NCI-H146 (cell line): ENCODE measurements around the gene B3GNT5.
A peak's percentile ranks its signal among the peaks of the same experiment; 100 is the strongest.

Experiments used
- DNase-seq: peaks from one replicate; lab custom pipeline; 2025; lab: John Stamatoyannopoulos, UW

Gene B3GNT5

GRCh38 chr3:183230826-183231225 is 22.2 kb upstream of the B3GNT5 start:
- no peak for DNase-seq

- no peak for DNase-seq
Observed at GRCh38 chr3:183233966-183234365, 19.1 kb upstream of the B3GNT5 start.

DNA sequence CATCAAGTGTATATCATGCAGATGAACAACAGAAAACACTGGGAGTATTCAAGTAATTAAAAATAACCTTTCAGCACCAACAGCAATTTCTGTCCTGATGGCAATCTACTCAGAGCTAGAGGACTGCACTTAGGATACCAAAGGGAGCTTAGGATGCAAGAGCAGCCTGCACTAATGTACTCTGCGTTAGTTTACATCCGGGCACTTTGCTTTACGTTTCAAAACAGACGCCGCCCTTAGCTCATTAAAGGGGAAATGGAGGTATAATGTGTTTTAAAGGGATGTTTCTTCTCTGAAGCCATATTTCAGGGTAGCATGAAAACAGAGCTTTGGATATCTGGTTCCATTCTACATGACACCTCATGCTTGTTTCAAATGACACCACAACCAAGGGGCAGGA is 14.0 kb upstream of the B3GNT5 start:
- no peak for DNase-seq

DNA sequence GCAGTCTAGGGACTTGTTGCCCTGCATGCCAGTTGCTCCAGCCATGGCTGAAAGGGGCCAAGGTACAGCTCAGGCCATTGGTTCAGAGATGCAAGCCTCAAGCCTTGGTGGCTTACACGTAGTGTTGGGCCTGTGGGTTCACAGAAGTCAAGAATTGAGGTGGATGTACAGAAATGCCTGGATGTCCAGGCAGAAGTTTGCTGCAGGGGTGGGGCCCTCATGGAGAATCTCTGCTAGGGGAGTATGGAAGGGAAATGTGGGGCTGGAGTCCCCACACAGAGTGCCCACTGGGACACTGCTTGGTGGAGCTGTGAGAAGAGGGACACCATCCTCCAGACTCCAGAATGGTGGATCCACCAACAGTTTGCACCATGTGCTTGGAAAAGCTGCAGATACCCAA is 10.6 kb upstream of the B3GNT5 start:
- no peak for DNase-seq

- DNase-seq: no peak
Observed at GRCh38 chr3:183244219-183244618, 8.8 kb upstream of the B3GNT5 start.

GRCh38 chr3:183244981-183245476 is 8.0 kb upstream of the B3GNT5 start:
- DNase-seq: no peak

- no peak for DNase-seq
Observed at GRCh38 chr3:183247011-183247589, 6.0 kb upstream of the B3GNT5 start.

GRCh38 chr3:183249006-183249718 is 3.9 kb upstream of the B3GNT5 start:
- no peak for DNase-seq

DNA sequence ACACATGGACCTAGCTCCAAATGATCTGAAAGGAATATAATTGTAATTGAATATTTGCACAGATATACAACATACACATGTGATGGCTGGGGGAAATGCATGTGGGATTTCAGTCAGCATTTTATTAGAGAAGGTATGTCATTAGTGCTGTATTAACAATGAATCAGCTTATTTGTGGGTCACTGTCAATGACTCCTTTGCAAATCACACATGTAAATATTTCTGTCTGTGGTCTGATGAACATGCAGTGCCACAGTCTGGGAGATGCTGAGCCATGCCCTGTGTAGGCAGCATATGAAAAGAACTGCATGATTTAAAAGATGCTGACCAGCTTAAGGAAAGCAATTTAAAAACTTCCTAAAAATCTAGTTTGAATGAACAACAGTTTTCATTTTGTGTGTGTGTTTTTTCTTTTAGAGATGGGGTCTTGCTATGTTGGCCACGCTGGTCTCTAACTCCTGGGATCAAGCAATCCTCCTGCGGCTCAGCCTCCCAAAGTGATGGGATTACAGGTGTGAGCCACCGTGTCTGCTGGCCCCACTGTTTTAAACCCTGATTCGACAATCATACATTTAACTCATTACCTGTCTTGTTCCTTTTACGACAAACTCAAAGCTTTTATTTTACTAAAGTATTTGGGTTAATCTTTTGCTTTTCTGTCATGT is 803 bp upstream of the B3GNT5 start:
- DNase-seq: no peak

DNA sequence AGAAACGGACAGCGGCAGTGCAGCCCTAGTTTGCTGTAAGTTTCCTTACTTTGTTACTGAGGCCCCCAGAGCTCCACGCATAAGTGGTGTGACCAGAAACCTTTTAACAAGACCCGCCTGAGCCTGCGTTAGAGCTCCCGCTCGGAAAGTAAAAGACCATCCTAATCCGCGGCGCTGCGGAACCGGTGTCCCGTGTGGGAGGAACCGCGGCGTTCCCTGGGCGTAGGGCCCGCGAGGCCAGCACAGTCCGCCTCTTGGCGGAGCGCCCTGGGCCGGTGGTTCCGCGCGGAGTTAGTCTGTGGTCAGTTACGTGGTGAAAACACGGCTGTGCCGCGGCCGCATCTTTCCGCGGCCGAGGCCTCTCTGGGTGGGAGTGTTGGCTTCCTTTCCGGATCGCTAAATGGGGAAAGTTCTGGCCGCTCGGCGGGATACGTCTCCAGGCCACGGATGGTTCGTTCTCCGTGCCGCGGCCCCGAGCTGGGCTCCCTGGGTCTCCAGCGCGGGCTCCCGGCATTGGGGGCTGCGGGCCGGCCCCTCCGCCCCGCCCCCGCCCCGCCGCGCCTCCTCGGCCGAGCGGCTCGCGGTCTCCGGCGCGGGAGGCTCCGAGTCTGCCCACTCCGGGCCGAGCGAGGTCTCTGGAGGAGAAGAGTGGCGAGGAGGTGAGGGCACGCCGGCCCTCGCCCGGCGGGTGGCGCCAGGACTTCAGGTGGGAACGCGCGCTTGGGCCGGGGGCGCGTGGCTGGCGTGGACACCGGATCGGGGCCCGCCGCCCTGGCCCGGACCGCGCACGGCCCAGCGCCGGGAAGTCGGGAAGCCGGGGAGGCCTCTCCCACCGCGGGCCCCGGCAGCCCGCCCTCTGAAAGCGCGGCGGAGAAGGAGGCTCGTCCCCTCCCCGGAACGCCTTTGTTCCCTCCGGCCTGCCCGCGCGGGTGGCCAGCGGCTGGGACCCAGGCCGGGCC is 754 bp downstream of the B3GNT5 start:
- DNase-seq: peak; percentile 75

- peak; percentile 59 for DNase-seq
Observed at GRCh38 chr3:183254487-183255347, 1.7 kb downstream of the B3GNT5 start.

GRCh38 chr3:183255348-183255730 is 2.3 kb downstream of the B3GNT5 start:
- peak; percentile 21 for DNase-seq

- no peak for DNase-seq
Observed at GRCh38 chr3:183259087-183259486, 6.0 kb downstream of the B3GNT5 start.

DNA sequence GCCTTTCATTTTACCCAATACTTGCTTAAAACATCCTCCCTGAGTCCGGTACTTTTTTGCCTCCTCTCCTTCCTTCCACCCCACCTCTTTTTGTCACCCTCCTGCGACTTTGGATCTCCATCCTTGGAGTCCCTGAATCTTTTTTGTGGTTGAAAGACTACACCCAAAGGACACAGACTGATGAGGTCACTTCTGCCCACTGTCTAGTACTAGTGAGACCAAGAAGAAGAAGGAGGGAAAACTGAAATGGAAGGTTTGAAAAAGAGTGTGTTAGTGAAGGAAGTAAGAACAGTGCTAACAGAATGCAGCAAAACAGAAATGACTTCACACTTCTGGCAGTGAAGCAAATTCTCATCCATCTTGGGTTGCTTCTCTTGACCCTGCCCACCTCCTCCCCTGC is 6.6 kb downstream of the B3GNT5 start:
- DNase-seq: no peak

DNA sequence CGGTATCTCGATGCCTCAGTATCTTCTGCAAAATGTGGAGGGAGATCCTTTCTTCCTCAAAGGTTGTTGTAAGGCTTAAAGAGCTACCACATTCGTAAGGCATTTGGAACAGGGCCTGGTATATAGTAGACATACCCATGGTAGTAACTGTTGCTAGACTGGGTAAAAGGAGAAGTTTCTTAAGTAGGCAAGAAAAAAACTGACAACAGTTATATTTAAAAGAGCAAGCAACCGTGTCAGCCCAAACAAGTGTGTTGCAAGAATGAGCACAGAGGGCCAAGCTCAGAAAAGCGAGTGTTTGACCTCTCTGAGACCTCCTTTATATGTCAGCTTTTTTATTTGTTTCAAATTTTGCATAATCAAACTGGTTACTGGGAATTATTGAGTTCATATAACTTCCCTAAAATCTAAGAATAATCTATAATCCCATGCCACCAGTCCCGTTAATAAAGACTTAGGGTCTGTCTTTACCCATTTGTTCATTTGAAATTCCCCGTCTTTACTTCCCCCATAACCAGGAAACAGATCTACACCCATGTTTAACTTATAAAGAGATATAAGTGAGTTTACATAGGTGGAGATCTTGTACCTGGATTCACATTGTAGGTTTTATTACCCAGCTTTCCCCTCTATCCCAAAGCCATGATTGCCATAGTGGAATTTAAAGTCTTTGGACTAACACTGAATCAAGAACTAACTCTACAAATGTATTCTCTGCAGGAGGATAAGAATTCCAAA is 7.3 kb downstream of the B3GNT5 start:
- DNase-seq: no peak

DNA sequence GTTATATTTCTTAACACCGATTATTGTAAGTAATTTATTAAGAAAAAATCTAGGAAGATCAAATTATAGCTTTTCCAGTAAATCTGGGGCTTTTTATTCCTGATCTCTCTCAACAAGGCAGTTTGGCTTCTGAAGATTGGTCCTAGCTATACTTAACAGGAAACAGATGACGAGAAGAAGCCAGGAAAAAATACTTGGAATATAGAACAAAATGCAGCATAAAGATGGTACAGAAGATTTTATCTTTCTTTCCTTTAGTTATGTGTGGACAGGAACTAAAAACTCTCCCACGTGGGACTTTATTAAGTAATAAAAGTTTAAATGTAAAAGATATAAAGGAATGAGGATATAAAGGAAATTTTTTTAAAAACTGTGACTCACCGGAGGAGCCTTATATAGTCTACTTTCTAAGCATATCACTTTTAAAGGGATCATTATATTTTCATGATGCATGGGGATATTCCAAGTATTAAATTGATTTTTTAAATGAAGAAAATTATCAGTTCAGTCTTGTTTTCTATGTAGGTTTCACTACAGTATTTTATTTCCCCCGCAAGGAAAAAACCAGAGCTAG is 8.2 kb downstream of the B3GNT5 start:
- DNase-seq: no peak

DNA sequence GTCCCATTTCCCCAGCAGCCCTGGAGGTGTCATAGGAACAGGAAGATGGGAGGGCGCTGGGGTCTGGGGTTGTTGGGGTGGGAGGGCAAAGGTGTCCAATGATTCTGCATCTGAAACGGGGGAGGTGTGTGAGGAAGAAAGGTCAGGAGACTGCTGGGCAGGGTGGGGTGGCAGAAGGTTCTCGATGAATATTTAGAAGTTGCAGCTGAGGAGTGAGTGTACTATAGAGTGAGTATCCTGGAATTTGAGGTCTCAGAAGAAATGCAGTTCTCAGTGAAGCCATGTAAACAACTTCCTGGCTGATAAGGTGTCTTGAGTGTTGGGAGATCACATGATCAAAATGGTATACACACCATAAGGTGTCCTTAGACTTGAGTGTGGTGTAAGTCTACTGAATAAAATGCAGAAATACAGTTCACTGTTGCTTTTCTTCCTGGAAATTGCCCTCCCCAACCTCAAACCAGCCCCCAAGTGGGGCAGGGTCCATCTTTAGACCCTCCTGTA is 9.9 kb downstream of the B3GNT5 start:
- DNase-seq: no peak

DNA sequence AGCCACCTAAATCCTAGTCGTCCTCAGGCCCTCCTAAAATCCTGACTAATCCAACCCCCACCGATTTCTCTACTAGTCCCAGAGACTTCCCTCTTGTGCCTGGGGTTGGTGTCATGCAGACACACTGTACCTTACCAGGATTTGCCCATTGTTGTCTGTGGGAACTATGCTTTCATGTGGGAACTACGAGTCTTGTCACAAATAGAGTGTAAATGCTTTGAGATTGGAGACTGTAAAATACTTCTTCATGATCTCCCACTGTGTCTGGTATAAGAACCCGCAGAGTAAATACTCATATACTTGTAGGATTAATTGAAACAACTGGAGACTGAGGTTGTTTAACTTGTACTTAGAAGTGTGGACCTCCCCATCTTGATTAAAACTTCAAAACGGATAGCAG is 11.2 kb downstream of the B3GNT5 start:
- DNase-seq: no peak

DNA sequence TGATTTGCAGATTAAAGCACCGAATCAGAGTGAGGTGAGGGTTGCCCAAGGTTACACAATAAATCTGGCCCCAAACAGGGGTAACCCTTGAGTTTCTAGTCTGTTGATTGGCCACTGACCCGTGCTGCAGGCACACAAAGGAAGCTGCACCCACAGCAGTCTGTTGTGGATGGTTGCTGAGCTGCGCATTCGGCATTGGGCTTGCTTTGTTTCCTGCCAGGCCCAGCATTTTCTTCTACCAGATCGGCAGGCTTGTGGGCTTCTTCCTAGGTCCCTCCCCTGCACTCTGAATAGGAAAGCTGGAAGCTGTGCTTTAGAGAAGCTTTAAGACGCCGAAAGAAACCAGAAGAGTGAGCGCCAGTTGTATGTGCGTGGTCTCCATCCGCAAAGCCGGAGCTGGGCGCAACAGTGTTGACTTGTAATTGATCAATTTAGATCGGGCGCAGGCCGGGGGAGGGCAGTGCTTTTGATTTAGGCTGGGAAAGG is 12.1 kb downstream of the B3GNT5 start:
- DNase-seq: peak; percentile 44
